Tibial nerve (tissue), 4 donors: ENCODE data around the gene IVD. TPM values are rescaled to one million over a fixed set of nuclear protein-coding genes. Genes with fewer than 3 reads are reported as not detected.

Experiments used
- DNase-seq, 2 donors: peaks; one replicate each; pipeline ENCODE4 v3.0.0-alpha.2; 2019; ENCODE audit warnings: low spot score in 2 of 2
- H3K27ac ChIP-seq, 4 donors: fragments of 200-600 bp; sonication (generic) in 3 of 4; one replicate each; pipeline ENCODE4 v1.5.1; 2017 to 2019; ENCODE audit warnings: mild to moderate bottlenecking in 1 of 4
- H3K27me3 ChIP-seq, 2 donors: fragments of 200-600 bp; sonication (generic) in 1 of 2; one replicate each; pipeline versions ENCODE4 v1.5.1 to v1.6.0; 2017 to 2019
- H3K36me3 ChIP-seq, 3 donors: fragments of 200-600 bp; sonication (generic); one replicate each; pipeline ENCODE4 v1.5.1; 2018 to 2019
- H3K4me1 ChIP-seq, 4 donors: fragments of 200-600 bp; sonication (generic) in 3 of 4; one replicate each; pipeline ENCODE4 v1.5.1; 2017 to 2019
- H3K4me3 ChIP-seq, 4 donors: fragments of 200-600 bp; sonication (generic) in 3 of 4; one replicate each; pipeline ENCODE4 v1.5.1; 2017 to 2019; ENCODE audit warnings: mild to moderate bottlenecking in 1 of 4, moderate library complexity in 1 of 4
- H3K9me3 ChIP-seq, 4 donors: fragments of 200-600 bp; sonication (generic) in 3 of 4; one replicate each; pipeline ENCODE4 v1.5.1; 2017 to 2019
- EP300 ChIP-seq, 2 donors: sonication (generic); formaldehyde crosslinking; IDR thresholded peaks; one replicate each; pipeline ENCODE4 v1.6.1; 2017; ENCODE audit warnings: antibody characterized with exemption in 2 of 2, mild to moderate bottlenecking in 1 of 2
- POLR2A ChIP-seq, 2 donors: fragments of 450-650 bp; IDR thresholded peaks; one replicate each; pipeline ENCODE4 v1.6.1; 2017; ENCODE audit warnings: antibody characterized with exemption in 2 of 2, mild to moderate bottlenecking in 2 of 2, moderate library complexity in 2 of 2
- WGBS, 2 donors: methylation state at CpG; one replicate each; pipeline ENCODE4 v1.1.5; 2018; 5-methylcytosine and 5-hydroxymethylcytosine counted together
- total RNA-seq, 4 donors: library from RNA; depleted of rRNA; stranded (reverse); fragments of >200 nt; gene quantifications; one replicate each; pipeline ENCODE4 v1.1.0, GENCODE V29; 2016
- TF ChIP-seq, protein P1 (sequence below), 5 experiments: fragments of 200-600 bp in 3 of 5; fragments of 450-650 bp in 2 of 5; sonication (generic) in 3 of 5; IDR thresholded peaks; one replicate each; pipeline ENCODE4 v1.5.1; 2016 to 2019; ENCODE audit warnings: antibody characterized with exemption in 5 of 5, mild to moderate bottlenecking in 3 of 5, moderate library complexity in 2 of 5

The IVD gene
- total RNA-seq, 4 donors from 2014 or later = 62.8 to 88.6 (median 76.7) TPM

DNA sequence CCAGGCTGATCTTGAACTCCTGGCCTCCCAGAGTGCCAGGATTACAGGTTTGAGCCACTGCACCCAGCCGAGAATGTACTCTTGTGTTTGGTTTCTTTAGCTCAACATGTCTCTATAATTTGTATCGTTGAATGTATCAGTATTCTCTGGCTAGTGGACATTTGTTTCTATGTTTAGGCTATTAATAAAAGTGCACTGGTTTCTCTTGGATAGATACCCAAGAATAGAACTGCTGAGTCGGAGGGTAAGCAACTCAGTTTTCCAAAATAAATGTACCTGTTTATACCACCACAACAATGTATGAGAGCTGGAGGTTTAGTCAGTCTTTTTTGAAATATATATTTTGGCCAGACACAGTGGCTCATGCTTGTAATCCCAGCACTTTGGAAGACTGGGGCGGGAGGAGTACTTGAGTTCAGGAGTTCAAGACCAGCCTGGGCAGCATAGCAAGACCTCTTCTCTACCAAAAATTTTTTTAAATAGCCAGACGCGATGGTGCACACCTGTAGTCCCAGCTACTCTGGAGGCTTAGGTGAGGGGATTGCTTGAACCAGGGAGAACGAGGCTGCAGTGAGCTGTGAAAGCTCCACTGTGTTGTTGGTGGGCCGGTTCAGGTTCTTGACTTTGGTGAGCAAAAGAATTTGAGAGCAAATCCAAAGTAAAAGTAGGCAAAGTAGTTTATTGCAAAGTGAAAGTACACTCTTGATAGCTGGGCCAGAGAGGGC is 7.7 kb upstream of the IVD start:
- Histone ChIP-seq H3K27me3 (no peaks in the 10 kb centered on the region), H3K9me3 (no peaks in the 10 kb centered on the region), H3K27ac (no peak overlapping the region), H3K4me1 (no peaks in the 10 kb centered on the region), H3K4me3 (no peak overlapping the region), H3K36me3 (peaks cover 0 to 18% (median 0%) of the 10 kb centered on the region in 3 donors)
- 88 to 93% methylated on average over 8 of the region's 8 CpGs for WGBS, 2 donors
- no peak for DNase-seq
- TF ChIP-seq POLR2A (IDR thresholded peaks at IDR 0.05) = no peak
- TF ChIP-seq, protein P1, sequence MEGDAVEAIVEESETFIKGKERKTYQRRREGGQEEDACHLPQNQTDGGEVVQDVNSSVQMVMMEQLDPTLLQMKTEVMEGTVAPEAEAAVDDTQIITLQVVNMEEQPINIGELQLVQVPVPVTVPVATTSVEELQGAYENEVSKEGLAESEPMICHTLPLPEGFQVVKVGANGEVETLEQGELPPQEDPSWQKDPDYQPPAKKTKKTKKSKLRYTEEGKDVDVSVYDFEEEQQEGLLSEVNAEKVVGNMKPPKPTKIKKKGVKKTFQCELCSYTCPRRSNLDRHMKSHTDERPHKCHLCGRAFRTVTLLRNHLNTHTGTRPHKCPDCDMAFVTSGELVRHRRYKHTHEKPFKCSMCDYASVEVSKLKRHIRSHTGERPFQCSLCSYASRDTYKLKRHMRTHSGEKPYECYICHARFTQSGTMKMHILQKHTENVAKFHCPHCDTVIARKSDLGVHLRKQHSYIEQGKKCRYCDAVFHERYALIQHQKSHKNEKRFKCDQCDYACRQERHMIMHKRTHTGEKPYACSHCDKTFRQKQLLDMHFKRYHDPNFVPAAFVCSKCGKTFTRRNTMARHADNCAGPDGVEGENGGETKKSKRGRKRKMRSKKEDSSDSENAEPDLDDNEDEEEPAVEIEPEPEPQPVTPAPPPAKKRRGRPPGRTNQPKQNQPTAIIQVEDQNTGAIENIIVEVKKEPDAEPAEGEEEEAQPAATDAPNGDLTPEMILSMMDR (IDR thresholded peaks at IDR 0.05) = no peak
- TF ChIP-seq EP300 (IDR thresholded peaks at IDR 0.05) = no peak

DNA sequence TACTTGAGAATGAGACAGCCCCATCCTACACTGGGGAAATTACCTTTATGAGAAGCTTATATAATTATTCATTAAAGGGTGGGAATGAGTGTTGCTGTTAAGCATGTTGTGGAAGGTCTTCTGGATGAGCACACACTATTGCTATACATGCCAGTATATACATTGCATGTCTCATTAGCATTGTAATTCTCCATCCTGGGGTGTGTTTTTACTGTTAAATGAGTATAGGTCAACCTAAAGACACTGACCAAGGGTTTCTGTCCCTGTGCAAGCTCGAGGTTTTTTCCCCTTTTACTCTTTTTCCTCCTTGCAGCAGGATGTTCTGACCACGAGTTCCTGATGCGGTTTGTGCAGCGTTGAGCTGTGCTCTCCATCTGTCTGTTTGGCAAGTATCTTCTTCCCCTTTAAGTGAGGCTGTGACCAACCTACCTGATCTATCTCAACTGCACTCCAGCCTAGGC is 7.2 kb upstream of the IVD start:
- 68 to 69% methylated on average over 4 of the region's 4 CpGs for WGBS, 2 donors
- DNase-seq = no peak
- no peaks in the 10 kb centered on the region for H3K27me3 ChIP-seq
- H3K9me3 ChIP-seq = no peaks in the 10 kb centered on the region
- H3K27ac ChIP-seq = no peak overlapping the region
- TF ChIP-seq POLR2A (IDR thresholded peaks at IDR 0.05) = no peak
- TF ChIP-seq, protein P1 (IDR thresholded peaks at IDR 0.05) = no peak
- peak in 1 of 2 donors; percentile 22 for TF ChIP-seq EP300 (IDR thresholded peaks at IDR 0.05)
- peaks cover 0 to 12% (median 0%) of the 10 kb centered on the region in 3 donors for H3K36me3 ChIP-seq
- no peak overlapping the region for H3K4me3 ChIP-seq
- H3K4me1 ChIP-seq = no peaks in the 10 kb centered on the region

DNA sequence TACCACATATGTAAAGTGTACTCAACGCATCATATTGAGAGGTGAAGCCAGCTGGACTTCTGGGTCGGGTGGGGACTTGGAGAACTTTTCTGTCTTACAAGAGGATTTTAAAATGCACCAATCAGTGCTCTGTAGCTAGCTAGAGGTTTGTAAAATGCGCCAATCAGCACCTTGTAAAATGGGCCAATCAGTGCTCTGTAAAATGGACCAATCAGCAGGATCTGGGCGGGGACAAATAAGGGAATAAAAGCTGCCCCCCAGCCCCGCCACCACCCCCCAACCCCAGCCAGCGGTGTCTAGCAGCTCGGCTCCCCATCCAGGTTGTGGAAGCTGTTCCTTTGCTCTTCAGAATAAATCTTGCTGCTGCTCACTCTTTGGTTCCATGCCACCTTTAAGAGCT is 6.2 kb upstream of the IVD start:
- no peaks in the 10 kb centered on the region for H3K4me1 ChIP-seq
- 78 to 79% methylated on average over 7 of the region's 7 CpGs for WGBS, 2 donors

DNA sequence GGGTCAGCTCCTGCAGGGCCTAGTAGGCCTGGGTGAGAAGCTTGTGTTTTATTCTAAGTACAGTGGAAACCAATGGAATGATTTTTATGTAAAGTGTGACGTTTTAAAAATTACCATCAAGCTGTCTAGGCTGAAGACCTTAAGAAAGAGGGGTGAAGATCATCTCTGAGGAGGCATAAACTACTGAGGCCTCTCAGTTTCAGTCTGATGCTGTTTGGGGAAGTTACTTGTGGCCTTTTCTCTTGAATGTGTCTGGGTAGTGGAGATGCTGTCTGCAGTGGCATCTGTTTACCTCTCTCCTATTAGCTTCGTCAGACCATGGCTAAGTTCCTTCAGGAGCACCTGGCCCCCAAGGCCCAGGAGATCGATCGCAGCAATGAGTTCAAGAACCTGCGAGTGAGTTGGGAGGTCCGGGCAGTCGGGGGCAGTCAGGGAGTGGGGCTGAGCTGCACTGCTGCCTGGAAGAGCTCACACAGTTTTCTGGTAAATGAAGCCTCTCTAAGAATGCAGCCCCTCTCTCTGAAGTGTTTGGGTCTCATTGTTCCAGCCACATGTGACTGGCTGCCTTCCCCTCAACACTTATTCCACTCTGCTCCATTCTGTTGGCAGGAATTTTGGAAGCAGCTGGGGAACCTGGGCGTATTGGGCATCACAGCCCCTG is 1.9 kb downstream of the IVD start:
- no peak for DNase-seq
- Histone ChIP-seq H3K36me3 (peaks cover 0 to 53% (median 9%) of the 10 kb centered on the region in 3 donors), H3K4me1 (peaks cover 0 to 26% (median 16%) of the 10 kb centered on the region in 4 donors), H3K27ac (peak overlapping the region in 1 of 4 donors; percentile 13), H3K4me3 (no peak overlapping the region), H3K9me3 (no peaks in the 10 kb centered on the region), H3K27me3 (no peaks in the 10 kb centered on the region)
- WGBS, 2 donors = 58 to 61% methylated on average over 8 of the region's 8 CpGs
- TF ChIP-seq EP300 (IDR thresholded peaks at IDR 0.05) (no peak), POLR2A (IDR thresholded peaks at IDR 0.05) (no peak)
- TF ChIP-seq, protein P1 (IDR thresholded peaks at IDR 0.05) = no peak

More for the DNA sequence above, 6.2 kb upstream of the IVD start:
- DNase-seq = no peak
- H3K27ac ChIP-seq = no peak overlapping the region
- no peaks in the 10 kb centered on the region for H3K9me3 ChIP-seq
- no peak overlapping the region for H3K4me3 ChIP-seq
- TF ChIP-seq EP300 (IDR thresholded peaks at IDR 0.05) (no peak), POLR2A (IDR thresholded peaks at IDR 0.05) (no peak)
- TF ChIP-seq, protein P1 (IDR thresholded peaks at IDR 0.05) = no peak
- no peaks in the 10 kb centered on the region for H3K27me3 ChIP-seq
- peaks cover 0 to 3% (median 0%) of the 10 kb centered on the region in 3 donors for H3K36me3 ChIP-seq

DNA sequence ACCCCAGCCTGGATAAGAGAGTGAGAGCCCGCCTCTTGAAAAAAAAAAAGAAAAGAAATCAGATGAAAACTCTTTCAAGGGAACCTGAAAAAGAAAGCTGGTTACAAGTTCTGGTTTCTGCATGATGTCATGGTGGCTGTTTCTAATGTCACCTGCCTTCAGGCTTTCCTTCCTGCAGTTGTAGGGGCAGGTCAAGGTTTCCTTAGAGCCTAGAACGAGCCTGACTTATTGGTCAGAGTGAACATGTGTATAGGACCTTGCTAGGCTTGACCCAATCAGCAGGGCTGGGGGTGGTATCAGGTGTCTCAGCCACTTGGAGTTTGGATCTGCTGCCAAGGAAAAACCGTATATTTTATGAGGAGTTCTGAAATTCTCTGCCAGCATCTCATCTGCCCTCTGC is 3.8 kb downstream of the IVD start:
- Histone ChIP-seq H3K4me1 (peaks cover 0 to 26% (median 16%) of the 10 kb centered on the region in 4 donors), H3K27ac (no peak overlapping the region), H3K27me3 (no peaks in the 10 kb centered on the region), H3K9me3 (no peaks in the 10 kb centered on the region), H3K36me3 (peaks cover 3 to 72% (median 9%) of the 10 kb centered on the region in 3 donors), H3K4me3 (no peak overlapping the region)
- 81 to 88% methylated on average over 3 of the region's 3 CpGs for WGBS, 2 donors
- no peak for DNase-seq
- TF ChIP-seq EP300 (IDR thresholded peaks at IDR 0.05) (no peak), POLR2A (IDR thresholded peaks at IDR 0.05) (no peak)
- TF ChIP-seq, protein P1 (IDR thresholded peaks at IDR 0.05) = no peak
